ENCODE measurements around the gene KIRREL3. TPM values are rescaled to one million over a fixed set of nuclear protein-coding genes. Genes with fewer than 3 reads are reported as not detected.

Gene KIRREL3
- polyA plus RNA-seq, 1 of the 3 experiments (the other 2 are of a cell fraction), result 3.7 TPM

- ChIA-PET CTCF (interaction anchor here (1.2 kb wide), 1 partner anchor 356 kb away, joined by 4 read pairs; no protein-coding TSS in a partner anchor), POLR2A (no interaction called here)
- Histone ChIP-seq H3K4me3 (ENCODE audit: low read depth in 2 of 2, low read length in 1 of 2) (no peak overlapping the region), H3K79me2 (ENCODE audit: insufficient read depth) (peaks cover 31% of the 10 kb centered on the region; the same call in 1 of the 2 replicates), H3K4me2 (no peak overlapping the region), H3K9me2 (no peaks in the 10 kb centered on the region), H3K36me3 (replicated peaks in 1 of 2; ENCODE audit: control insufficient read depth in 1 of 2, insufficient read depth in 2 of 2, low read length in 1 of 2) (peaks cover 0 to 12% of the 10 kb centered on the region in 2 experiments), H3K27me3 (ENCODE audit: insufficient read depth) (no peaks in the 10 kb centered on the region), H3K9me3 (no peaks in the 10 kb centered on the region), H3F3A (replicated peaks; ENCODE audit: insufficient read depth) (no peaks in the 10 kb centered on the region), H2AFZ (ENCODE audit: low read depth) (no peak overlapping the region), H3K27ac (ENCODE audit: low read depth in 2 of 2, low read length in 1 of 2) (no peak overlapping the region), H3K9ac (no peak overlapping the region), H3K4me1 (ENCODE audit: control insufficient read depth in 1 of 2, insufficient read depth in 2 of 2, low read depth in 1 of 2, low read length in 1 of 2) (no peaks in the 10 kb centered on the region), H4K20me1 (ENCODE audit: insufficient read depth) (no peaks in the 10 kb centered on the region)
- WGBS (ENCODE audit: low lambda C conversion rate), result 77% methylated on average over 3 of the region's 3 CpGs
- no peak for DNase-seq
- TF ChIP-seq EP300 (IDR thresholded peaks at IDR 0.05; ENCODE audit: borderline replicate concordance in 1 of 2, low read depth in 1 of 2, low read length in 1 of 2), result no peak
- peak; percentile 28; the same call in 1 of the 2 replicates for TF ChIP-seq TCF12 (IDR thresholded peaks at IDR 0.05)
Observed at GRCh38 chr11:126963603-126964363, 36.8 kb downstream of the KIRREL3 start.

GRCh38 chr11:126963115-126963514 lies 37.5 kb downstream of the KIRREL3 start:
- Histone ChIP-seq H3K27me3 (ENCODE audit: insufficient read depth) (no peaks in the 10 kb centered on the region), H3K9me3 (no peaks in the 10 kb centered on the region), H4K20me1 (ENCODE audit: insufficient read depth) (no peaks in the 10 kb centered on the region), H3K27ac (ENCODE audit: low read depth in 2 of 2, low read length in 1 of 2) (no peak overlapping the region), H3K4me3 (ENCODE audit: low read depth in 2 of 2, low read length in 1 of 2) (no peak overlapping the region), H3K4me1 (ENCODE audit: control insufficient read depth in 1 of 2, insufficient read depth in 2 of 2, low read depth in 1 of 2, low read length in 1 of 2) (no peaks in the 10 kb centered on the region), H3K9me2 (no peaks in the 10 kb centered on the region), H3K36me3 (replicated peaks in 1 of 2; ENCODE audit: control insufficient read depth in 1 of 2, insufficient read depth in 2 of 2, low read length in 1 of 2) (peaks cover 0 to 12% of the 10 kb centered on the region in 2 experiments), H3K4me2 (no peak overlapping the region), H3F3A (replicated peaks; ENCODE audit: insufficient read depth) (no peaks in the 10 kb centered on the region), H3K79me2 (ENCODE audit: insufficient read depth) (peaks cover 31% of the 10 kb centered on the region; the same call in 1 of the 2 replicates), H2AFZ (ENCODE audit: low read depth) (no peak overlapping the region), H3K9ac (no peak overlapping the region)
- no peak for TF ChIP-seq NRF1 (IDR thresholded peaks at IDR 0.05; ENCODE audit: low read depth, low read length)
- TF ChIP-seq CHD2 (IDR thresholded peaks at IDR 0.05; ENCODE audit: low read length, partially characterized antibody), result no peak
- no peak for TF ChIP-seq EZH2phosphoT487 (IDR thresholded peaks at IDR 0.05; ENCODE audit: borderline replicate concordance, low read depth)
- TF ChIP-seq POLR2AphosphoS5 (IDR thresholded peaks at IDR 0.05; ENCODE audit: low read depth, low read length), result no peak
- TF ChIP-seq GABPA (IDR thresholded peaks at IDR 0.05; ENCODE audit: low read depth), result no peak
- no peak for TF ChIP-seq IRF3 (IDR thresholded peaks at IDR 0.05; ENCODE audit: low read depth, low read length)
- no peak for TF ChIP-seq USF1 (IDR thresholded peaks at IDR 0.05; ENCODE audit: borderline replicate concordance, low read depth)
- no peak for TF ChIP-seq PBX3 (IDR thresholded peaks at IDR 0.05)
- no peak for TF ChIP-seq RFX5 (IDR thresholded peaks at IDR 0.05; ENCODE audit: low read length)
- no peak for TF ChIP-seq GATA2 (CRISPR knock-in tag; IDR thresholded peaks at IDR 0.05)
- TF ChIP-seq MEF2A (IDR thresholded peaks at IDR 0.05; ENCODE audit: borderline replicate concordance, low read depth), result no peak
- TF ChIP-seq USF2 (IDR thresholded peaks at IDR 0.05; ENCODE audit: borderline replicate concordance, low read depth, low read length), result no peak
- no peak for TF ChIP-seq FOXJ3 (CRISPR knock-in tag; IDR thresholded peaks at IDR 0.05)
- no peak for TF ChIP-seq TCF12 (IDR thresholded peaks at IDR 0.05)
- no peak for DNase-seq
- WGBS (ENCODE audit: low lambda C conversion rate), result 45% methylated on average over 1 of the region's 1 CpG
- POLR2A ChIA-PET, result no interaction called here
- CTCF ChIA-PET, result no interaction called here

Measured in SK-N-SH (cell line).